ENCODE results near the gene TLR4.

DNA sequence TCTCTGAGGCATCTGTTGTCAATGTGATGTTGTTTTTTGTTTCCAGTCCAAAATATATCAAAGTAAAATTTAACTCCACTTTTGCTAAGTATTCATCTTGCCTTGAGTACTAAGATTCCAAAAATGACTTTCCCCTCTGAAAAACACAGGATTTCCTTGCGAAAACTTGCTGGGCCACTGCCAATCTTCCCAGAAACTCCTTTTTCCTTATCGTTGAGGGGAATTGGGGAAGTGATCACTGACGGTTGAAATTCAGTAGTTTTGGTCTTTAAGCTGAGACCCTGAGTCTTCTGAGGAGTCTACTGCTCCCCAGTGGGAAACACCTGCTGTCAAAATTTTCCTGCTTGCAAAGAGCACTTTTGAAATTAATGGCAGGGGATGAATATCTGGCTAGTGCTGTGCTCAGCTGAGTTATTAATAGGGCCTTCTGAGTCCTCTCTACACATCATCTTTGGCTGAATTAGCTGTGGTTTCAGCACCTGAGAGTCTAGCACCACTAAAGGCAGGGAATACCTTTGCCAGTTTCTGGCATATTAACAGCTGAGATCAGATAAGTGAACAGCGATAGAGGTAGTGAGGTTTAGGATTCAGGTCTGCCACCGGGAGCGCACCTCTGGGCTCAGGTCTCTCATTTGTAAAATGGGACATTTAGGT, 18.0 kb downstream of the TLR4 start:
- no peak for TF ChIP-seq RFX5 (IDR thresholded peaks at IDR 0.05; ENCODE audit: low read depth, low read length)
- no peak for TF ChIP-seq ZSCAN29 (IDR thresholded peaks at IDR 0.05)
- TF ChIP-seq, protein P1, sequence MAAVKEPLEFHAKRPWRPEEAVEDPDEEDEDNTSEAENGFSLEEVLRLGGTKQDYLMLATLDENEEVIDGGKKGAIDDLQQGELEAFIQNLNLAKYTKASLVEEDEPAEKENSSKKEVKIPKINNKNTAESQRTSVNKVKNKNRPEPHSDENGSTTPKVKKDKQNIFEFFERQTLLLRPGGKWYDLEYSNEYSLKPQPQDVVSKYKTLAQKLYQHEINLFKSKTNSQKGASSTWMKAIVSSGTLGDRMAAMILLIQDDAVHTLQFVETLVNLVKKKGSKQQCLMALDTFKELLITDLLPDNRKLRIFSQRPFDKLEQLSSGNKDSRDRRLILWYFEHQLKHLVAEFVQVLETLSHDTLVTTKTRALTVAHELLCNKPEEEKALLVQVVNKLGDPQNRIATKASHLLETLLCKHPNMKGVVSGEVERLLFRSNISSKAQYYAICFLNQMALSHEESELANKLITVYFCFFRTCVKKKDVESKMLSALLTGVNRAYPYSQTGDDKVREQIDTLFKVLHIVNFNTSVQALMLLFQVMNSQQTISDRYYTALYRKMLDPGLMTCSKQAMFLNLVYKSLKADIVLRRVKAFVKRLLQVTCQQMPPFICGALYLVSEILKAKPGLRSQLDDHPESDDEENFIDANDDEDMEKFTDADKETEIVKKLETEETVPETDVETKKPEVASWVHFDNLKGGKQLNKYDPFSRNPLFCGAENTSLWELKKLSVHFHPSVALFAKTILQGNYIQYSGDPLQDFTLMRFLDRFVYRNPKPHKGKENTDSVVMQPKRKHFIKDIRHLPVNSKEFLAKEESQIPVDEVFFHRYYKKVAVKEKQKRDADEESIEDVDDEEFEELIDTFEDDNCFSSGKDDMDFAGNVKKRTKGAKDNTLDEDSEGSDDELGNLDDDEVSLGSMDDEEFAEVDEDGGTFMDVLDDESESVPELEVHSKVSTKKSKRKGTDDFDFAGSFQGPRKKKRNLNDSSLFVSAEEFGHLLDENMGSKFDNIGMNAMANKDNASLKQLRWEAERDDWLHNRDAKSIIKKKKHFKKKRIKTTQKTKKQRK (IDR thresholded peaks at IDR 0.05; ENCODE audit: low read depth, low read length), result no peak
- TF ChIP-seq, protein P2, sequence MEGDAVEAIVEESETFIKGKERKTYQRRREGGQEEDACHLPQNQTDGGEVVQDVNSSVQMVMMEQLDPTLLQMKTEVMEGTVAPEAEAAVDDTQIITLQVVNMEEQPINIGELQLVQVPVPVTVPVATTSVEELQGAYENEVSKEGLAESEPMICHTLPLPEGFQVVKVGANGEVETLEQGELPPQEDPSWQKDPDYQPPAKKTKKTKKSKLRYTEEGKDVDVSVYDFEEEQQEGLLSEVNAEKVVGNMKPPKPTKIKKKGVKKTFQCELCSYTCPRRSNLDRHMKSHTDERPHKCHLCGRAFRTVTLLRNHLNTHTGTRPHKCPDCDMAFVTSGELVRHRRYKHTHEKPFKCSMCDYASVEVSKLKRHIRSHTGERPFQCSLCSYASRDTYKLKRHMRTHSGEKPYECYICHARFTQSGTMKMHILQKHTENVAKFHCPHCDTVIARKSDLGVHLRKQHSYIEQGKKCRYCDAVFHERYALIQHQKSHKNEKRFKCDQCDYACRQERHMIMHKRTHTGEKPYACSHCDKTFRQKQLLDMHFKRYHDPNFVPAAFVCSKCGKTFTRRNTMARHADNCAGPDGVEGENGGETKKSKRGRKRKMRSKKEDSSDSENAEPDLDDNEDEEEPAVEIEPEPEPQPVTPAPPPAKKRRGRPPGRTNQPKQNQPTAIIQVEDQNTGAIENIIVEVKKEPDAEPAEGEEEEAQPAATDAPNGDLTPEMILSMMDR (IDR thresholded peaks at IDR 0.05 in 2 of 3, conservative IDR thresholded peaks at IDR 0.05 in 1 of 3; ENCODE audit: control insufficient read depth in 2 of 3, extremely low read depth in 1 of 3, insufficient read depth in 1 of 3, low read depth in 3 of 3, low read length in 3 of 3), result no peak
- TF ChIP-seq CBX3 (IDR thresholded peaks at IDR 0.05; ENCODE audit: borderline replicate concordance, low read depth), result no peak
- TF ChIP-seq FOS (IDR thresholded peaks at IDR 0.05; ENCODE audit: borderline replicate concordance, extremely low read depth, insufficient read length), result no peak
- no peak for TF ChIP-seq RBBP5 (conservative IDR thresholded peaks at IDR 0.05)
- no peak for TF ChIP-seq IKZF1 (conservative IDR thresholded peaks at IDR 0.05)
- TF ChIP-seq, protein P3, sequence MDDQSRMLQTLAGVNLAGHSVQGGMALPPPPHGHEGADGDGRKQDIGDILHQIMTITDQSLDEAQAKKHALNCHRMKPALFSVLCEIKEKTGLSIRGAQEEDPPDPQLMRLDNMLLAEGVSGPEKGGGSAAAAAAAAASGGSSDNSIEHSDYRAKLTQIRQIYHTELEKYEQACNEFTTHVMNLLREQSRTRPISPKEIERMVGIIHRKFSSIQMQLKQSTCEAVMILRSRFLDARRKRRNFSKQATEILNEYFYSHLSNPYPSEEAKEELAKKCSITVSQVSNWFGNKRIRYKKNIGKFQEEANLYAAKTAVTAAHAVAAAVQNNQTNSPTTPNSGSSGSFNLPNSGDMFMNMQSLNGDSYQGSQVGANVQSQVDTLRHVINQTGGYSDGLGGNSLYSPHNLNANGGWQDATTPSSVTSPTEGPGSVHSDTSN (IDR thresholded peaks at IDR 0.05; ENCODE audit: insufficient replicate concordance, low read depth, low read length), result no peak
- no peak for TF ChIP-seq SUPT20H (IDR thresholded peaks at IDR 0.05; ENCODE audit: borderline replicate concordance, control insufficient read depth, low read depth, low read length)
- TF ChIP-seq ESRRA (IDR thresholded peaks at IDR 0.05; ENCODE audit: low read length), result no peak
- TF ChIP-seq, protein P4, sequence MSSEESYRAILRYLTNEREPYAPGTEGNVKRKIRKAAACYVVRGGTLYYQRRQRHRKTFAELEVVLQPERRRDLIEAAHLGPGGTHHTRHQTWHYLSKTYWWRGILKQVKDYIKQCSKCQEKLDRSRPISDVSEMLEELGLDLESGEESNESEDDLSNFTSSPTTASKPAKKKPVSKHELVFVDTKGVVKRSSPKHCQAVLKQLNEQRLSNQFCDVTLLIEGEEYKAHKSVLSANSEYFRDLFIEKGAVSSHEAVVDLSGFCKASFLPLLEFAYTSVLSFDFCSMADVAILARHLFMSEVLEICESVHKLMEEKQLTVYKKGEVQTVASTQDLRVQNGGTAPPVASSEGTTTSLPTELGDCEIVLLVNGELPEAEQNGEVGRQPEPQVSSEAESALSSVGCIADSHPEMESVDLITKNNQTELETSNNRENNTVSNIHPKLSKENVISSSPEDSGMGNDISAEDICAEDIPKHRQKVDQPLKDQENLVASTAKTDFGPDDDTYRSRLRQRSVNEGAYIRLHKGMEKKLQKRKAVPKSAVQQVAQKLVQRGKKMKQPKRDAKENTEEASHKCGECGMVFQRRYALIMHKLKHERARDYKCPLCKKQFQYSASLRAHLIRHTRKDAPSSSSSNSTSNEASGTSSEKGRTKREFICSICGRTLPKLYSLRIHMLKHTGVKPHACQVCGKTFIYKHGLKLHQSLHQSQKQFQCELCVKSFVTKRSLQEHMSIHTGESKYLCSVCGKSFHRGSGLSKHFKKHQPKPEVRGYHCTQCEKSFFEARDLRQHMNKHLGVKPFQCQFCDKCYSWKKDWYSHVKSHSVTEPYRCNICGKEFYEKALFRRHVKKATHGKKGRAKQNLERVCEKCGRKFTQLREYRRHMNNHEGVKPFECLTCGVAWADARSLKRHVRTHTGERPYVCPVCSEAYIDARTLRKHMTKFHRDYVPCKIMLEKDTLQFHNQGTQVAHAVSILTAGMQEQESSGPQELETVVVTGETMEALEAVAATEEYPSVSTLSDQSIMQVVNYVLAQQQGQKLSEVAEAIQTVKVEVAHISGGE (CRISPR knock-in tag; IDR thresholded peaks at IDR 0.05), result no peak

Measured in GM12878 (cell line).